K562 (cell line): Measurements from ENCODE around the gene HLA-DMB. TPM values are rescaled to one million over a fixed set of nuclear protein-coding genes. Genes with fewer than 3 reads are reported as not detected.

ENCODE experiments used
- ATAC-seq: fragments of 200-7000 bp; cut with Tn5 transposase; 3 replicates; pipeline ENCODE4 v1.9.1; 2020; ENCODE audit warnings: moderate library complexity
- BruUV-seq: library from RNA; stranded (reverse); fragments of 400-500 nt; replicated peaks from 2 replicates; lab custom pipeline; 2021; lab: Mats Ljungman, UMichigan
- CTCF ChIA-PET: fragments of 300-600 bp; formaldehyde crosslinking; extraction: SDS; loops from one replicate; lab custom pipeline; 2021; ENCODE audit warnings: low intra/inter-chr PET ratio; lab: Yijun Ruan, JAX
- POLR2A ChIA-PET: fragments of 300-600, 350-650 bp; sonication (Branson Sonifier 250); formaldehyde crosslinking; extraction: SDS; loops from one replicate; lab custom pipeline; 2021; ENCODE audit warnings: antibody characterized with exemption, inconsistent platforms; lab: Yijun Ruan, JAX
- DNase-seq, 4 experiments: peaks; one replicate each; pipeline versions ENCODE4 v3.0.0 to v3.0.0-alpha.2; 2011 to 2018; ENCODE audit warnings: low spot score in 3 of 4, mixed read lengths in 3 of 4; ENCODE audit errors: extremely low read depth in 1 of 4
- FAIRE-seq: peaks from 2 replicates; lab custom pipeline; 2011; peaks lifted over from hg19 to GRCh38; lab: Jason Lieb, UNC
- H2AFZ ChIP-seq: 2 replicates; pipeline ENCODE4 v1.6.0; 2011; ENCODE audit warnings: low read depth, low read length, control low read depth, inconsistent platforms
- H3K27ac ChIP-seq: fragments of 200-600 bp; 3 replicates; pipeline ENCODE4 v1.8.0; 2011; ENCODE audit warnings: low read depth, mild to moderate bottlenecking, control low read depth, inconsistent platforms, low read length, moderate library complexity, mixed read lengths; ENCODE audit errors: extremely low read depth
- H3K27me3 ChIP-seq, 2 experiments: fragments of 300-600 bp in 1 of 2; 2 replicates in 1 of 2; 3 replicates in 1 of 2; pipeline versions ENCODE4 v1.6.0 to v1.8.0; 2011; ENCODE audit warnings: inconsistent platforms in 2 of 2, low read length in 2 of 2, mild to moderate bottlenecking in 1 of 2, mixed read lengths in 1 of 2, moderate library complexity in 1 of 2; ENCODE audit not compliant: control insufficient read depth in 2 of 2, insufficient read depth in 2 of 2
- H3K36me3 ChIP-seq: fragments of 300-600 bp; 3 replicates; pipeline ENCODE4 v1.8.0; 2011; ENCODE audit warnings: mild to moderate bottlenecking, low read length, inconsistent platforms; ENCODE audit not compliant: control insufficient read depth, insufficient read depth
- H3K4me1 ChIP-seq, 2 experiments: fragments of 200-600 bp in 1 of 2; replicated peaks in 1 of 2; 2 replicates in 1 of 2; 3 replicates in 1 of 2; pipeline versions ENCODE4 v1.5.1 to v1.8.0; 2011; ENCODE audit warnings: inconsistent platforms in 2 of 2, low read length in 2 of 2, mild to moderate bottlenecking in 1 of 2, mixed read lengths in 1 of 2, moderate library complexity in 1 of 2; ENCODE audit not compliant: control insufficient read depth in 2 of 2, insufficient read depth in 2 of 2
- H3K4me2 ChIP-seq: 2 replicates; pipeline ENCODE4 v1.6.1; 2011; ENCODE audit warnings: low read length, control low read depth, inconsistent platforms, mixed read lengths; ENCODE audit not compliant: insufficient read depth
- H3K4me3 ChIP-seq: fragments of 200-600 bp; sonication (generic), shearing (Covaris generic); 2 replicates; pipeline ENCODE4 v1.5.1; 2016; ENCODE audit warnings: control low read depth, inconsistent platforms
- H3K79me2 ChIP-seq: fragments of 200-600 bp; 3 replicates; pipeline ENCODE4 v1.8.0; 2011; ENCODE audit warnings: low read length, inconsistent platforms; ENCODE audit not compliant: control insufficient read depth, insufficient read depth
- H3K9ac ChIP-seq, 2 experiments: 2 replicates each; pipeline versions ENCODE4 v1.6.0 to v1.6.1; 2011; ENCODE audit warnings: low read depth in 2 of 2, low read length in 2 of 2, control low read depth in 1 of 2, inconsistent platforms in 1 of 2, mild to moderate bottlenecking in 1 of 2, mixed read lengths in 1 of 2; ENCODE audit not compliant: insufficient read depth in 1 of 2
- H3K9me1 ChIP-seq: one replicate; pipeline ENCODE4 v1.6.0; 2011; ENCODE audit warnings: inconsistent platforms, mild to moderate bottlenecking, low read length, moderate library complexity; ENCODE audit not compliant: control insufficient read depth, insufficient read depth
- H3K9me3 ChIP-seq: replicated peaks from 2 replicates; pipeline ENCODE4 v1.5.1; 2011; ENCODE audit warnings: low read depth, low read length, inconsistent platforms; ENCODE audit not compliant: control insufficient read depth, insufficient read depth
- H4K20me1 ChIP-seq: replicated peaks from 2 replicates; pipeline ENCODE4 v1.6.1; 2011; ENCODE audit warnings: low read length, inconsistent platforms, mixed read lengths; ENCODE audit not compliant: control insufficient read depth, insufficient read depth
- CBX1 ChIP-seq: sonication (generic); IDR thresholded peaks from 2 replicates; pipeline ENCODE4 v1.6.1; 2016; ENCODE audit warnings: antibody characterized with exemption, low read depth, mild to moderate bottlenecking
- EZH2 ChIP-seq: IDR thresholded peaks from 2 replicates; pipeline ENCODE4 v1.6.1; 2012; ENCODE audit warnings: low read depth, mild to moderate bottlenecking, inconsistent platforms, low read length, borderline replicate concordance
- HEY1 ChIP-seq: fragments of 250-450 bp; sonication (Bioruptor Pico); IDR thresholded peaks from 2 replicates; pipeline ENCODE4 v1.5.0; 2020; ENCODE audit warnings: mild to moderate bottlenecking, moderate library complexity, borderline replicate concordance
- RBM17 ChIP-seq: fragments of 200-400 bp; formaldehyde crosslinking; IDR thresholded peaks from 2 replicates; pipeline ENCODE4 v1.6.1; 2017; ENCODE audit warnings: low read depth, mild to moderate bottlenecking, low read length, borderline replicate concordance
- STAG1 ChIP-seq: sonication (generic); formaldehyde crosslinking; IDR thresholded peaks from 2 replicates; pipeline ENCODE4 v1.5.0; 2020; ENCODE audit warnings: missing genetic modification reagents, borderline replicate concordance
- TAL1 ChIP-seq: fragments of 450-650 bp; IDR thresholded peaks from 2 replicates; pipeline ENCODE4 v1.6.1; 2016; ENCODE audit warnings: mild to moderate bottlenecking
- ZNF263 ChIP-seq: sonication (generic); formaldehyde crosslinking; IDR thresholded peaks from 2 replicates; pipeline ENCODE4 v1.8.0; 2022; ENCODE audit warnings: mild to moderate bottlenecking, missing genetic modification reagents, borderline replicate concordance
- ZNF717 ChIP-seq: fragments of 250-450 bp; sonication (Bioruptor Pico); IDR thresholded peaks from 2 replicates; pipeline ENCODE4 v1.5.0; 2021
- WGBS: fragments of 100-300 bp; shearing (Covaris generic); methylation state at CpG from one replicate; pipeline ENCODE4 v1.1.6; 2016; ENCODE audit warnings: low coverage, mixed read lengths; ENCODE audit not compliant: insufficient coverage; ENCODE audit errors: missing lambda C conversion rate; 5-methylcytosine and 5-hydroxymethylcytosine counted together
- in situ Hi-C: fragments of 300-500 bp; cut with MboI; formaldehyde crosslinking; loops from 4 replicates; pipeline ENCODE4 v1.15.0; 2018; ENCODE audit warnings: inconsistent platforms, mixed read lengths
- intact Hi-C: fragments of 100-400 bp; cut with micrococcal nuclease; formaldehyde crosslinking; loops from 2 replicates; pipeline ENCODE4 v1.14.2; 2022
- polyA plus RNA-seq, 8 experiments: library from polyadenylated mRNA; depleted of rRNA in 4 of 8; stranded (reverse) in 5 of 8; unstranded in 3 of 8; fragments of >200 nt; fragmentation: Nextera tagmentation in 2 of 8; fragmentation: Illumina TruSeq in 1 of 8; extraction: Ambion mirVana in 2 of 8; extraction: Trizol in 1 of 8; gene quantifications; 2 replicates each; pipeline versions ENCODE4 v1.2.1 to v1.2.3, GENCODE V29; 2011 to 2014; ENCODE audit warnings: inconsistent platforms in 1 of 8, missing spikeins in 1 of 8
- total RNA-seq, 7 experiments: library from RNA; depleted of rRNA in 6 of 7; stranded (reverse); fragments of >200 nt in 6 of 7; fragmentation: Illumina TruSeq in 2 of 7; extraction: Trizol in 2 of 7; gene quantifications; 2 replicates each; pipeline versions ENCODE4 v1.2.1 to v1.2.3, GENCODE V29; 2011 to 2021; ENCODE audit warnings: low replicate concordance in 1 of 7
- TF ChIP-seq, protein P1 (sequence below): fragments of 450-650 bp; formaldehyde crosslinking; IDR thresholded peaks from 2 replicates; pipeline ENCODE4 v1.4.0; 2022; ENCODE audit warnings: missing genetic modification characterization
- TF ChIP-seq, protein P2 (sequence below), 2 experiments: fragments of 450-650 bp in 1 of 2; sonication (generic) in 1 of 2; formaldehyde crosslinking; conservative IDR thresholded peaks; 2 replicates each; pipeline versions ENCODE4 v1.4.0 to v1.8.1; 2020 to 2022; ENCODE audit warnings: mild to moderate bottlenecking in 1 of 2, missing genetic modification reagents in 1 of 2
- TF ChIP-seq, protein P3 (sequence below): fragments of 250-450 bp; sonication (Bioruptor Pico); IDR thresholded peaks from 2 replicates; pipeline ENCODE4 v1.5.1; 2021; ENCODE audit warnings: mild to moderate bottlenecking

Gene HLA-DMB
- total and polyA plus RNA-seq, 9 of the 15 experiments (the other 6 are each of a cell fraction or from before 2014, with no cell fraction given), result 0.38 TPM; not detected in 8

DNA sequence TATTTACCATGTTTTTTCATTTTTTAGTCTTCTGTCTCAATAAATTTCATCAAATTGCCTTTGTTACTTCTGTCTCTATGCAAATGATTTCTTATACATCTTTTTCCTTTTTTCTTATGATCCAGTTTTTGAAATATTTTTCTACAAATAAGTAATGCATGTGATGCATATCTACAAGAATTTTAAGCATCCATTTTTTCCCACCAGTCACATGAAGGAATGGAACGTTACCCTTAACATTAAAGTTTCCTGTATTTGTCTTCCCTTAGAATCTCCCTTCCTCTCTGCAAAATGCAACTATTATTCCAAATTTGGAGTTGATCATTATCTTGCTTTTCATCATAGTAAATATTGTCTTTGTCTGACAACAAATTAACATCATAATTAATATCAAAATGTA lies 51.3 kb downstream of the HLA-DMB start:
- intact Hi-C loops, result loop anchor here (5.0 to 10.0 kb wide), 2 partner anchors 58 to 205 kb away; no protein-coding TSS in a partner anchor
- FAIRE-seq, result no peak
- TF ChIP-seq CBX1 (no peak), ZNF263 (CRISPR knock-in tag) (no peak), TAL1 (no peak), STAG1 (no peak), RBM17 (no peak), EZH2 (no peak), HEY1 (no peak), ZNF717 (no peak)
- TF ChIP-seq, protein P1, sequence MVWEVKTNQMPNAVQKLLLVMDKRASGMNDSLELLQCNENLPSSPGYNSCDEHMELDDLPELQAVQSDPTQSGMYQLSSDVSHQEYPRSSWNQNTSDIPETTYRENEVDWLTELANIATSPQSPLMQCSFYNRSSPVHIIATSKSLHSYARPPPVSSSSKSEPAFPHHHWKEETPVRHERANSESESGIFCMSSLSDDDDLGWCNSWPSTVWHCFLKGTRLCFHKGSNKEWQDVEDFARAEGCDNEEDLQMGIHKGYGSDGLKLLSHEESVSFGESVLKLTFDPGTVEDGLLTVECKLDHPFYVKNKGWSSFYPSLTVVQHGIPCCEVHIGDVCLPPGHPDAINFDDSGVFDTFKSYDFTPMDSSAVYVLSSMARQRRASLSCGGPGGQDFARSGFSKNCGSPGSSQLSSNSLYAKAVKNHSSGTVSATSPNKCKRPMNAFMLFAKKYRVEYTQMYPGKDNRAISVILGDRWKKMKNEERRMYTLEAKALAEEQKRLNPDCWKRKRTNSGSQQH, result no peak
- TF ChIP-seq, protein P2, sequence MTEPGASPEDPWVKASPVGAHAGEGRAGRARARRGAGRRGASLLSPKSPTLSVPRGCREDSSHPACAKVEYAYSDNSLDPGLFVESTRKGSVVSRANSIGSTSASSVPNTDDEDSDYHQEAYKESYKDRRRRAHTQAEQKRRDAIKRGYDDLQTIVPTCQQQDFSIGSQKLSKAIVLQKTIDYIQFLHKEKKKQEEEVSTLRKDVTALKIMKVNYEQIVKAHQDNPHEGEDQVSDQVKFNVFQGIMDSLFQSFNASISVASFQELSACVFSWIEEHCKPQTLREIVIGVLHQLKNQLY (CRISPR knock-in tag; conservative IDR thresholded peaks at IDR 0.05), result no peak
- TF ChIP-seq, protein P3, sequence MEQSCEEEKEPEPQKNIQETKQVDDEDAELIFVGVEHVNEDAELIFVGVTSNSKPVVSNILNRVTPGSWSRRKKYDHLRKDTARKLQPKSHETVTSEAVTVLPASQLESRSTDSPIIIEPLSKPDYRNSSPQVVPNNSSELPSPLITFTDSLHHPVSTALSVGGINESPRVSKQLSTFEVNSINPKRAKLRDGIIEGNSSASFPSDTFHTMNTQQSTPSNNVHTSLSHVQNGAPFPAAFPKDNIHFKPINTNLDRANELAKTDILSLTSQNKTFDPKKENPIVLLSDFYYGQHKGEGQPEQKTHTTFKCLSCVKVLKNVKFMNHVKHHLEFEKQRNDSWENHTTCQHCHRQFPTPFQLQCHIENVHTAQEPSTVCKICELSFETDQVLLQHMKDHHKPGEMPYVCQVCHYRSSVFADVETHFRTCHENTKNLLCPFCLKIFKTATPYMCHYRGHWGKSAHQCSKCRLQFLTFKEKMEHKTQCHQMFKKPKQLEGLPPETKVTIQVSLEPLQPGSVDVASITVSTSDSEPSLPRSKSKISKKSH (CRISPR knock-in tag), result no peak
- in situ Hi-C loops, result loop anchor here (5.0 kb wide), 1 partner anchor 98 kb away; no protein-coding TSS in a partner anchor
- Histone ChIP-seq H3K9ac (no peak overlapping the region), H3K4me2 (no peak overlapping the region), H3K9me3 (no peaks in the 10 kb centered on the region), H4K20me1 (no peaks in the 10 kb centered on the region), H3K4me1 (peaks cover 0 to 5% of the 10 kb centered on the region in 2 experiments; a peak in 2 of 5 replicates), H3K27me3 (peaks cover 19 to 26% of the 10 kb centered on the region in 2 experiments), H3K27ac (no peak overlapping the region), H3K4me3 (no peak overlapping the region), H3K9me1 (no peaks in the 10 kb centered on the region), H3K36me3 (no peaks in the 10 kb centered on the region), H2AFZ (no peak overlapping the region), H3K79me2 (no peaks in the 10 kb centered on the region)
- DNase-seq, result no peak
- ATAC-seq, result no peak
- CTCF ChIA-PET, result interaction anchor here (0.9 kb wide), 1 partner anchor 94 kb away, joined by 3 read pairs; no protein-coding TSS in a partner anchor
- whole genome bisulfite sequencing, result 0% methylated on average over 1 of the region's 1 CpG
- no TSS peak for BruUV-seq
- POLR2A ChIA-PET, result interaction anchor here (0.6 to 1.0 kb wide), 3 partner anchors 39 to 96 kb away, joined by 3 read pairs; no protein-coding TSS in a partner anchor
